HEK293T (cell line): ENCODE results near the gene SLC16A11.

Experiments
- ARNT ChIP-seq: fragments of 450-650 bp; IDR thresholded peaks from 2 replicates; pipeline ENCODE4 v1.6.1; 2017; ENCODE audit warnings: mild to moderate bottlenecking
- BHLHE40 ChIP-seq: fragments of 450-650 bp; IDR thresholded peaks from 2 replicates; pipeline ENCODE4 v1.6.1; 2016; ENCODE audit warnings: mild to moderate bottlenecking, moderate library complexity, borderline replicate concordance
- CTBP1 ChIP-seq: fragments of 450-650 bp; IDR thresholded peaks from 2 replicates; pipeline ENCODE4 v1.6.1; 2016; ENCODE audit warnings: borderline replicate concordance
- FOXA1 ChIP-seq: fragments of 450-650 bp; IDR thresholded peaks from 2 replicates; pipeline ENCODE4 v1.6.1; 2016; ENCODE audit warnings: mild to moderate bottlenecking
- FOXK2 ChIP-seq: fragments of 450-650 bp; IDR thresholded peaks from 2 replicates; pipeline ENCODE4 v1.6.1; 2016; ENCODE audit warnings: mild to moderate bottlenecking
- FOXM1 ChIP-seq: fragments of 450-650 bp; IDR thresholded peaks from 2 replicates; pipeline ENCODE4 v1.6.1; 2017; ENCODE audit warnings: mild to moderate bottlenecking, borderline replicate concordance
- HDGF ChIP-seq: fragments of 450-650 bp; IDR thresholded peaks from 2 replicates; pipeline ENCODE4 v1.6.1; 2017; ENCODE audit warnings: antibody characterized with exemption, borderline replicate concordance
- L3MBTL2 ChIP-seq: fragments of 450-650 bp; conservative IDR thresholded peaks from 2 replicates; pipeline ENCODE4 v1.6.1; 2016; ENCODE audit warnings: mild to moderate bottlenecking
- LEF1 ChIP-seq: fragments of 450-650 bp; IDR thresholded peaks from 2 replicates; pipeline ENCODE4 v1.6.1; 2017; ENCODE audit warnings: mild to moderate bottlenecking, borderline replicate concordance
- PKNOX1 ChIP-seq: fragments of 450-650 bp; IDR thresholded peaks from 2 replicates; pipeline ENCODE4 v1.6.1; 2016
- SP1 ChIP-seq: fragments of 450-650 bp; IDR thresholded peaks from 2 replicates; pipeline ENCODE4 v1.6.1; 2017
- SUZ12 ChIP-seq: fragments of 450-650 bp; IDR thresholded peaks from 2 replicates; pipeline ENCODE4 v1.6.1; 2016; ENCODE audit warnings: mild to moderate bottlenecking

GRCh38 chr17:7019367-7019766, 24.5 kb downstream of the SLC16A11 start:
- TF ChIP-seq PKNOX1 = no peak
- TF ChIP-seq LEF1 = no peak
- TF ChIP-seq SP1 = no peak
- TF ChIP-seq ARNT = no peak
- no peak for TF ChIP-seq HDGF
- no peak for TF ChIP-seq FOXK2
- no peak for TF ChIP-seq FOXA1
- TF ChIP-seq FOXM1 = no peak
- TF ChIP-seq L3MBTL2 = no peak
- TF ChIP-seq BHLHE40 = no peak
- TF ChIP-seq CTBP1 = no peak
- no peak for TF ChIP-seq SUZ12
